SK-N-SH (cell line): ENCODE data around the gene PCK2. TPM values are rescaled to one million over a fixed set of nuclear protein-coding genes. Genes with fewer than 3 reads are reported as not detected.

Experiments used
- CTCF ChIA-PET: fragments of 300-600, 350-600 bp; formaldehyde crosslinking; extraction: SDS; loops from one replicate; lab custom pipeline; 2021; lab: Yijun Ruan, JAX
- POLR2A ChIA-PET: fragments of 350-600 bp; sonication (Branson Sonifier 250); formaldehyde crosslinking; extraction: SDS; loops from one replicate; lab custom pipeline; 2020; ENCODE audit warnings: antibody characterized with exemption, inconsistent platforms; lab: Yijun Ruan, JAX
- DNase-seq: peaks from one replicate; pipeline ENCODE4 v3.0.0; 2012
- H2AFZ ChIP-seq: fragments of 200-600 bp; sonication (generic); 2 replicates; pipeline ENCODE4 v1.8.1; 2016; ENCODE audit warnings: antibody characterized with exemption, mild to moderate bottlenecking, low read depth
- H3F3A ChIP-seq: fragments of 200-600 bp; sonication (generic); replicated peaks from 2 replicates; pipeline ENCODE3; 2016; ENCODE audit warnings: antibody characterized with exemption, mild to moderate bottlenecking; ENCODE audit not compliant: insufficient read depth
- H3K27ac ChIP-seq, 2 experiments: fragments of 200-500 bp in 1 of 2; fragments of 200-600 bp in 1 of 2; sonication (Bioruptor generic) in 1 of 2; sonication (generic), shearing (Covaris generic) in 1 of 2; 2 replicates each; pipeline versions ENCODE4 v1.5.1 to v1.6.1; 2014 to 2016; ENCODE audit warnings: low read depth in 2 of 2, inconsistent platforms in 1 of 2, low read length in 1 of 2, mild to moderate bottlenecking in 1 of 2, mixed read lengths in 1 of 2
- H3K27me3 ChIP-seq: fragments of 200-600 bp; sonication (generic), shearing (Covaris generic); 2 replicates; pipeline ENCODE4 v1.6.1; 2016; ENCODE audit warnings: mixed run types; ENCODE audit not compliant: insufficient read depth
- H3K36me3 ChIP-seq, 2 experiments: fragments of 200-500 bp in 1 of 2; fragments of 200-600 bp in 1 of 2; sonication (Bioruptor generic) in 1 of 2; sonication (generic) in 1 of 2; replicated peaks in 1 of 2; 2 replicates each; pipeline versions ENCODE3 to v1.5.1; 2014 to 2016; ENCODE audit warnings: low read length in 1 of 2, mild to moderate bottlenecking in 1 of 2; ENCODE audit not compliant: insufficient read depth in 2 of 2, control insufficient read depth in 1 of 2
- H3K4me1 ChIP-seq, 2 experiments: fragments of 200-500 bp in 1 of 2; fragments of 200-600 bp in 1 of 2; sonication (Bioruptor generic) in 1 of 2; sonication (generic), shearing (Covaris generic) in 1 of 2; 2 replicates each; pipeline versions ENCODE4 v1.5.1 to v1.6.1; 2014 to 2016; ENCODE audit warnings: low read depth in 1 of 2, low read length in 1 of 2, mixed run types in 1 of 2; ENCODE audit not compliant: insufficient read depth in 2 of 2, control insufficient read depth in 1 of 2
- H3K4me2 ChIP-seq: fragments of 200-600 bp; sonication (generic), shearing (Covaris generic); 2 replicates; pipeline ENCODE4 v1.6.1; 2017; ENCODE audit warnings: mixed run types
- H3K4me3 ChIP-seq, 2 experiments: fragments of 200-500 bp in 1 of 2; fragments of 200-600 bp in 1 of 2; sonication (Bioruptor generic) in 1 of 2; sonication (generic), shearing (Covaris generic) in 1 of 2; 2 replicates each; pipeline versions ENCODE4 v1.5.1 to v1.8.1; 2014 to 2016; ENCODE audit warnings: low read depth in 2 of 2, inconsistent platforms in 1 of 2, low read length in 1 of 2, mild to moderate bottlenecking in 1 of 2, mixed read lengths in 1 of 2, moderate library complexity in 1 of 2
- H3K79me2 ChIP-seq: fragments of 200-600 bp; sonication (generic); 2 replicates; pipeline ENCODE4 v1.8.1; 2017; ENCODE audit warnings: mild to moderate bottlenecking; ENCODE audit not compliant: insufficient read depth
- H3K9ac ChIP-seq: fragments of 200-600 bp; sonication (generic); 2 replicates; pipeline ENCODE4 v1.6.1; 2017; ENCODE audit warnings: mixed run types
- H3K9me2 ChIP-seq: fragments of 200-600 bp; sonication (generic); 2 replicates; pipeline ENCODE4 v1.6.1; 2017; ENCODE audit warnings: mixed run types
- H3K9me3 ChIP-seq: fragments of 200-600 bp; sonication (generic); 2 replicates; pipeline ENCODE4 v1.6.1; 2017; ENCODE audit warnings: mixed run types, mild to moderate bottlenecking, moderate library complexity
- H4K20me1 ChIP-seq: fragments of 200-600 bp; sonication (generic); 2 replicates; pipeline ENCODE4 v1.6.1; 2017; ENCODE audit warnings: mild to moderate bottlenecking, mixed run types; ENCODE audit not compliant: insufficient read depth
- EP300 ChIP-seq, 2 experiments: IDR thresholded peaks; 2 replicates each; pipeline versions ENCODE4 v1.4.0 to v1.6.1; 2012; ENCODE audit warnings: borderline replicate concordance in 1 of 2, low read depth in 1 of 2, low read length in 1 of 2
- EZH2phosphoT487 ChIP-seq: fragments of 200-600 bp; sonication (generic); IDR thresholded peaks from 2 replicates; pipeline ENCODE4 v1.6.1; 2017; ENCODE audit warnings: low read depth, mixed run types, mild to moderate bottlenecking, antibody characterized with exemption, moderate library complexity, borderline replicate concordance
- FOSL2 ChIP-seq: IDR thresholded peaks from 2 replicates; pipeline ENCODE4 v1.4.0; 2012; ENCODE audit warnings: low read depth, mild to moderate bottlenecking, moderate library complexity, borderline replicate concordance
- FOXM1 ChIP-seq: IDR thresholded peaks from 2 replicates; pipeline ENCODE4 v1.4.0; 2012; ENCODE audit warnings: low read depth, mild to moderate bottlenecking
- GABPA ChIP-seq: IDR thresholded peaks from 2 replicates; pipeline ENCODE4 v1.4.0; 2012; ENCODE audit warnings: low read depth, mild to moderate bottlenecking
- MXI1 ChIP-seq: IDR thresholded peaks from 2 replicates; pipeline ENCODE4 v1.6.1; 2012; ENCODE audit warnings: mild to moderate bottlenecking, low read depth, low read length, improper control_type of control experiment
- NRF1 ChIP-seq: IDR thresholded peaks from 2 replicates; pipeline ENCODE4 v1.6.1; 2012; ENCODE audit warnings: low read depth, mild to moderate bottlenecking, low read length
- RAD21 ChIP-seq: IDR thresholded peaks from 2 replicates; pipeline ENCODE4 v1.6.1; 2012; ENCODE audit warnings: mild to moderate bottlenecking, low read length
- RCOR1 ChIP-seq: fragments of 150-350 bp; IDR thresholded peaks from 2 replicates; pipeline ENCODE4 v1.6.1; 2017; ENCODE audit warnings: antibody characterized with exemption, low read length
- RFX5 ChIP-seq: IDR thresholded peaks from 2 replicates; pipeline ENCODE4 v1.6.1; 2012; ENCODE audit warnings: mild to moderate bottlenecking, improper control_type of control experiment, low read length
- SIN3A ChIP-seq: IDR thresholded peaks from 2 replicates; pipeline ENCODE4 v1.6.1; 2012; ENCODE audit warnings: low read depth, mild to moderate bottlenecking, low read length, moderate library complexity, borderline replicate concordance
- SMC3 ChIP-seq: IDR thresholded peaks from 2 replicates; pipeline ENCODE4 v1.6.1; 2012; ENCODE audit warnings: low read depth, low read length, improper control_type of control experiment
- TAF1 ChIP-seq: IDR thresholded peaks from 2 replicates; pipeline ENCODE4 v1.6.1; 2012; ENCODE audit warnings: low read depth, mild to moderate bottlenecking, low read length, moderate library complexity, borderline replicate concordance
- TCF12 ChIP-seq: IDR thresholded peaks from 2 replicates; pipeline ENCODE4 v1.4.0; 2012
- YY1 ChIP-seq: IDR thresholded peaks from 2 replicates; pipeline ENCODE4 v1.4.0; 2012; ENCODE audit warnings: low read depth, mild to moderate bottlenecking
- WGBS: methylation state at CpG from one replicate; pipeline ENCODE4 v1.1.6; 2017; ENCODE audit warnings: low lambda C conversion rate; 5-methylcytosine and 5-hydroxymethylcytosine counted together
- polyA plus RNA-seq, 3 experiments: library from polyadenylated mRNA; depleted of rRNA; stranded (reverse); fragments of >200 nt; gene quantifications; 2 replicates each; pipeline ENCODE4 v1.2.3, GENCODE V29; 2012
- TF ChIP-seq, protein P1 (sequence below): IDR thresholded peaks from 2 replicates; pipeline ENCODE4; 2012
- TF ChIP-seq, protein P2 (sequence below): IDR thresholded peaks from 2 replicates; pipeline ENCODE4 v1.4.0; 2012; ENCODE audit warnings: low read depth, borderline replicate concordance
- TF ChIP-seq, protein P3 (sequence below): IDR thresholded peaks from 2 replicates; pipeline ENCODE4 v1.4.0; 2012; ENCODE audit warnings: low read depth
- TF ChIP-seq, protein P4 (sequence below): IDR thresholded peaks from 2 replicates; pipeline ENCODE4 v1.6.1; 2012; ENCODE audit warnings: mild to moderate bottlenecking, low read depth, low read length, moderate library complexity

The PCK2 gene
- polyA plus RNA-seq, 1 of the 3 experiments (the other 2 are of a cell fraction), result 16.6 TPM

DNA sequence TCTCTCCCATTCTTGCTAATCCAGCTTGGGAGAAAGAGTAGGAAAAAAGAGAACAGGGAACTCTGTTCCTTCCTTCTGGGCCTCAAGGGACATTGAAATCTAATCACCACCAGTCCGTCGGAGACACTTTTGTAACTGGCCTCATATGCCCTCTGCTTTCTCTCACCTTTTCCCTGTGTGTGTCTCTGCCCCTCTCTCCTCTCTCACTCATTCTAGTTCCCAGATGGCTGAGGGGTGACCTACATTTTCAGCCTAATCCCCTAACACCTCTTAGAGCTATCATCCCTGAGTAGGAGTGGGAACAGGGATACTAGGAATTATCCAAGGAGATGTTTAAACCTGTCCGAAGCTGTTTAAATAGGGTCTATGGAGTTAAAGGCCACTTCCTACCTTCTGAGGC is 8.9 kb upstream of the PCK2 start:
- Histone ChIP-seq H3K4me3 (no peak overlapping the region), H3K9me3 (no peaks in the 10 kb centered on the region), H3K9me2 (no peaks in the 10 kb centered on the region), H3F3A (no peaks in the 10 kb centered on the region), H4K20me1 (no peaks in the 10 kb centered on the region), H3K4me1 (peaks cover 0 to 15% of the 10 kb centered on the region in 2 experiments; a peak in 1 of 4 replicates), H3K27me3 (0 out of 2 replicates have a peak, but pooled peaks cover 5% of the 10 kb centered on the region), H3K9ac (no peak overlapping the region), H3K4me2 (no peak overlapping the region), H3K79me2 (no peaks in the 10 kb centered on the region), H2AFZ (no peak overlapping the region), H3K36me3 (no peaks in the 10 kb centered on the region), H3K27ac (no peak overlapping the region)
- no peak for DNase-seq
- ChIA-PET CTCF (interaction anchor here (21.5 to 42.8 kb wide), 2 partner anchors 15 to 26 kb away, joined by 284 to 1159 read pairs; partner anchors contain the start of gene PCK2), POLR2A (interaction anchor here (1.5 kb wide), 1 partner anchor 8 kb away, joined by 4 read pairs; the partner anchor contains the start of gene PCK2)
- 87% methylated on average over 3 of the region's 3 CpGs for WGBS
- TF ChIP-seq SIN3A, result no peak
- TF ChIP-seq, protein P1, sequence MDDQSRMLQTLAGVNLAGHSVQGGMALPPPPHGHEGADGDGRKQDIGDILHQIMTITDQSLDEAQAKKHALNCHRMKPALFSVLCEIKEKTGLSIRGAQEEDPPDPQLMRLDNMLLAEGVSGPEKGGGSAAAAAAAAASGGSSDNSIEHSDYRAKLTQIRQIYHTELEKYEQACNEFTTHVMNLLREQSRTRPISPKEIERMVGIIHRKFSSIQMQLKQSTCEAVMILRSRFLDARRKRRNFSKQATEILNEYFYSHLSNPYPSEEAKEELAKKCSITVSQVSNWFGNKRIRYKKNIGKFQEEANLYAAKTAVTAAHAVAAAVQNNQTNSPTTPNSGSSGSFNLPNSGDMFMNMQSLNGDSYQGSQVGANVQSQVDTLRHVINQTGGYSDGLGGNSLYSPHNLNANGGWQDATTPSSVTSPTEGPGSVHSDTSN, result no peak

DNA sequence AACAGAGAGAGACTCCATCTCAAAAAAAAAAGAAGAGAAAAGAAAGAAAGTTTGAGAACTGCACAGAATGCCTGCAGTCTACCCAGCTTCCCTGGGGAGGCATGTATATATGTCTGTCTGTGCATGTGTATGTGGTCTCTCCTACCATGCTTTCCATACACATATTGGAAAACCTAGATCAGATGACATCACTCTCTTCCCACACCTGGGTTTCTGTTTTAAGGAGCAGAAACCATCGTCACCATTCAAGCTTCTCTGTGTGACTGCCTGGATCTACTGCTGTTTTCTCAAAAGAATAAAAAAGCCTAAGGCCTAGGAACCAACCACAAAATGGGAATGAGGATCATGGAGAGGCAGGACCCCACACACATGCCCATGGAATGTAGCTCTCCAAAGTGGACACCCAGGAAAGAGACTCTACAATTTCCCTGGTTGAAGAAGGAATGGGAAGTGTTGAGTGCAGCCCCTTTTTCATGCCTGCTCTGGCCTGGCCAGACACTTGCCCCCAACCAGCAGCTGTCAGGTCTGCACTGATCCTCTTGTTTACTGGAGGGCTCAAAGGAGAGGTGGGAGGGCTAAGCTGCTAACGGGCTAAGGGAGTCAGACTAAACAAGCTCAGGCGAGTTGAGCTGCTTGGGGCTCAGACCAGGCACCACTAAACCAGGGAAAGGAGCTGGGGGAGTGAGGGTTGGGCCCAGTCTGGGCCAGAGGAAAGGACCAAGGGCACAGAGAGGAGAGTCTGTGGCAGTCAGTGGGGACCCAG is 7.7 kb upstream of the PCK2 start:
- no peak overlapping the region for H3K4me3 ChIP-seq
- H4K20me1 ChIP-seq, result no peaks in the 10 kb centered on the region
- H3K4me1 ChIP-seq, result peaks cover 0 to 10% of the 10 kb centered on the region in 2 experiments; a peak in 1 of 4 replicates
- H3K36me3 ChIP-seq, result no peaks in the 10 kb centered on the region
- H3K27ac ChIP-seq, result no peak overlapping the region
- TF ChIP-seq MXI1, result no peak
- TF ChIP-seq FOSL2, result no peak
- TF ChIP-seq, protein P2, sequence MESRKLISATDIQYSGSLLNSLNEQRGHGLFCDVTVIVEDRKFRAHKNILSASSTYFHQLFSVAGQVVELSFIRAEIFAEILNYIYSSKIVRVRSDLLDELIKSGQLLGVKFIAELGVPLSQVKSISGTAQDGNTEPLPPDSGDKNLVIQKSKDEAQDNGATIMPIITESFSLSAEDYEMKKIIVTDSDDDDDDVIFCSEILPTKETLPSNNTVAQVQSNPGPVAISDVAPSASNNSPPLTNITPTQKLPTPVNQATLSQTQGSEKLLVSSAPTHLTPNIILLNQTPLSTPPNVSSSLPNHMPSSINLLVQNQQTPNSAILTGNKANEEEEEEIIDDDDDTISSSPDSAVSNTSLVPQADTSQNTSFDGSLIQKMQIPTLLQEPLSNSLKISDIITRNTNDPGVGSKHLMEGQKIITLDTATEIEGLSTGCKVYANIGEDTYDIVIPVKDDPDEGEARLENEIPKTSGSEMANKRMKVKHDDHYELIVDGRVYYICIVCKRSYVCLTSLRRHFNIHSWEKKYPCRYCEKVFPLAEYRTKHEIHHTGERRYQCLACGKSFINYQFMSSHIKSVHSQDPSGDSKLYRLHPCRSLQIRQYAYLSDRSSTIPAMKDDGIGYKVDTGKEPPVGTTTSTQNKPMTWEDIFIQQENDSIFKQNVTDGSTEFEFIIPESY, result no peak
- TF ChIP-seq, protein P3, sequence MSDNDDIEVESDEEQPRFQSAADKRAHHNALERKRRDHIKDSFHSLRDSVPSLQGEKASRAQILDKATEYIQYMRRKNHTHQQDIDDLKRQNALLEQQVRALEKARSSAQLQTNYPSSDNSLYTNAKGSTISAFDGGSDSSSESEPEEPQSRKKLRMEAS, result no peak
- no peak for TF ChIP-seq EZH2phosphoT487
- no peak for TF ChIP-seq RCOR1
- no peak for TF ChIP-seq RFX5
- no peak for TF ChIP-seq SMC3
- TF ChIP-seq, protein P4, sequence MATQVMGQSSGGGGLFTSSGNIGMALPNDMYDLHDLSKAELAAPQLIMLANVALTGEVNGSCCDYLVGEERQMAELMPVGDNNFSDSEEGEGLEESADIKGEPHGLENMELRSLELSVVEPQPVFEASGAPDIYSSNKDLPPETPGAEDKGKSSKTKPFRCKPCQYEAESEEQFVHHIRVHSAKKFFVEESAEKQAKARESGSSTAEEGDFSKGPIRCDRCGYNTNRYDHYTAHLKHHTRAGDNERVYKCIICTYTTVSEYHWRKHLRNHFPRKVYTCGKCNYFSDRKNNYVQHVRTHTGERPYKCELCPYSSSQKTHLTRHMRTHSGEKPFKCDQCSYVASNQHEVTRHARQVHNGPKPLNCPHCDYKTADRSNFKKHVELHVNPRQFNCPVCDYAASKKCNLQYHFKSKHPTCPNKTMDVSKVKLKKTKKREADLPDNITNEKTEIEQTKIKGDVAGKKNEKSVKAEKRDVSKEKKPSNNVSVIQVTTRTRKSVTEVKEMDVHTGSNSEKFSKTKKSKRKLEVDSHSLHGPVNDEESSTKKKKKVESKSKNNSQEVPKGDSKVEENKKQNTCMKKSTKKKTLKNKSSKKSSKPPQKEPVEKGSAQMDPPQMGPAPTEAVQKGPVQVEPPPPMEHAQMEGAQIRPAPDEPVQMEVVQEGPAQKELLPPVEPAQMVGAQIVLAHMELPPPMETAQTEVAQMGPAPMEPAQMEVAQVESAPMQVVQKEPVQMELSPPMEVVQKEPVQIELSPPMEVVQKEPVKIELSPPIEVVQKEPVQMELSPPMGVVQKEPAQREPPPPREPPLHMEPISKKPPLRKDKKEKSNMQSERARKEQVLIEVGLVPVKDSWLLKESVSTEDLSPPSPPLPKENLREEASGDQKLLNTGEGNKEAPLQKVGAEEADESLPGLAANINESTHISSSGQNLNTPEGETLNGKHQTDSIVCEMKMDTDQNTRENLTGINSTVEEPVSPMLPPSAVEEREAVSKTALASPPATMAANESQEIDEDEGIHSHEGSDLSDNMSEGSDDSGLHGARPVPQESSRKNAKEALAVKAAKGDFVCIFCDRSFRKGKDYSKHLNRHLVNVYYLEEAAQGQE, result no peak
- no peak for TF ChIP-seq YY1
- TF ChIP-seq RAD21, result no peak
- TF ChIP-seq FOXM1, result no peak
- no peak for TF ChIP-seq NRF1
- TF ChIP-seq GABPA, result no peak
- TF ChIP-seq SIN3A, result no peak
- no peak for TF ChIP-seq EP300 (IDR thresholded peaks at IDR 0.05; ENCODE audit: borderline replicate concordance in 1 of 2, low read depth in 1 of 2, low read length in 1 of 2)
- no peak for TF ChIP-seq TAF1
- no peak for TF ChIP-seq TCF12
- H3K4me2 ChIP-seq, result no peak overlapping the region
- CTCF ChIA-PET, result interaction anchor here (21.5 to 42.8 kb wide), 2 partner anchors 14 to 27 kb away, joined by 284 to 1159 read pairs; partner anchors contain the start of gene PCK2
- H3K9me3 ChIP-seq, result no peaks in the 10 kb centered on the region
- H3K9me2 ChIP-seq, result no peaks in the 10 kb centered on the region
- H3K79me2 ChIP-seq, result no peaks in the 10 kb centered on the region
- 46% methylated on average over 3 of the region's 3 CpGs for WGBS
- 0 out of 2 replicates have a peak, but pooled peaks cover 5% of the 10 kb centered on the region for H3K27me3 ChIP-seq
- POLR2A ChIA-PET, result no interaction called here
- DNase-seq, result no peak
- H3F3A ChIP-seq, result no peaks in the 10 kb centered on the region
- H2AFZ ChIP-seq, result no peak overlapping the region
- no peak overlapping the region for H3K9ac ChIP-seq
